HL-60 (cell line): ENCODE measurements around the gene SLC26A2.

Source experiments
- POLR2AphosphoS5 ChIP-seq: IDR thresholded peaks from 2 replicates; pipeline ENCODE4 v1.6.1; 2012; ENCODE audit warnings: low read depth
- TF ChIP-seq, protein P1 (sequence below): IDR thresholded peaks from 2 replicates; pipeline ENCODE4 v1.6.1; 2012; ENCODE audit warnings: low read depth; ENCODE audit not compliant: insufficient replicate concordance

DNA sequence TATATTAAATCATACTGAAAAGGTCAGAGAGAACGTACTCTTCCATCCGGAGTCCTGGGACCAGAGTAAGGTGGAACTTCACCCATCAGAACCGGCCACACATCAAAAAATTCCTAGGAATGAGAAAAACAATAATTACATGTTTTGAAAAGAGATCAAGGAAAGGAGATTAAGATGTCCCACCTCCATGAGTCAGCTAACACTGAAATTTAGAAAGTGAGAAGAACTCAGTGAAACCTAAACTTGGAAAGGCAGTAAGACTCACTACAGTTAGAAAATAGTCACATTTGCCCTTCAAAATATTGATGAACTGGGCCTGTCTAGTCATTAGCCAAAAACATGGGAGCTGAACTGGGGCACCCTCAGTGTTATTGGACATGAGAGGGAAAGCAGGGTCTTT, 39.0 kb upstream of the SLC26A2 start:
- no peak for TF ChIP-seq POLR2AphosphoS5
- TF ChIP-seq, protein P1, sequence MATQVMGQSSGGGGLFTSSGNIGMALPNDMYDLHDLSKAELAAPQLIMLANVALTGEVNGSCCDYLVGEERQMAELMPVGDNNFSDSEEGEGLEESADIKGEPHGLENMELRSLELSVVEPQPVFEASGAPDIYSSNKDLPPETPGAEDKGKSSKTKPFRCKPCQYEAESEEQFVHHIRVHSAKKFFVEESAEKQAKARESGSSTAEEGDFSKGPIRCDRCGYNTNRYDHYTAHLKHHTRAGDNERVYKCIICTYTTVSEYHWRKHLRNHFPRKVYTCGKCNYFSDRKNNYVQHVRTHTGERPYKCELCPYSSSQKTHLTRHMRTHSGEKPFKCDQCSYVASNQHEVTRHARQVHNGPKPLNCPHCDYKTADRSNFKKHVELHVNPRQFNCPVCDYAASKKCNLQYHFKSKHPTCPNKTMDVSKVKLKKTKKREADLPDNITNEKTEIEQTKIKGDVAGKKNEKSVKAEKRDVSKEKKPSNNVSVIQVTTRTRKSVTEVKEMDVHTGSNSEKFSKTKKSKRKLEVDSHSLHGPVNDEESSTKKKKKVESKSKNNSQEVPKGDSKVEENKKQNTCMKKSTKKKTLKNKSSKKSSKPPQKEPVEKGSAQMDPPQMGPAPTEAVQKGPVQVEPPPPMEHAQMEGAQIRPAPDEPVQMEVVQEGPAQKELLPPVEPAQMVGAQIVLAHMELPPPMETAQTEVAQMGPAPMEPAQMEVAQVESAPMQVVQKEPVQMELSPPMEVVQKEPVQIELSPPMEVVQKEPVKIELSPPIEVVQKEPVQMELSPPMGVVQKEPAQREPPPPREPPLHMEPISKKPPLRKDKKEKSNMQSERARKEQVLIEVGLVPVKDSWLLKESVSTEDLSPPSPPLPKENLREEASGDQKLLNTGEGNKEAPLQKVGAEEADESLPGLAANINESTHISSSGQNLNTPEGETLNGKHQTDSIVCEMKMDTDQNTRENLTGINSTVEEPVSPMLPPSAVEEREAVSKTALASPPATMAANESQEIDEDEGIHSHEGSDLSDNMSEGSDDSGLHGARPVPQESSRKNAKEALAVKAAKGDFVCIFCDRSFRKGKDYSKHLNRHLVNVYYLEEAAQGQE, result no peak
